SH-SY5Y (cell line): ENCODE measurements around the gene TMEM203.

Source experiments
- GATA2 ChIP-seq: IDR thresholded peaks from 2 replicates; pipeline ENCODE4 v1.6.1; 2011; ENCODE audit warnings: mild to moderate bottlenecking, low read depth, low read length
- GATA3 ChIP-seq: IDR thresholded peaks from 2 replicates; pipeline ENCODE4 v1.6.1; 2011; ENCODE audit warnings: low read depth, mild to moderate bottlenecking, low read length, moderate library complexity

DNA sequence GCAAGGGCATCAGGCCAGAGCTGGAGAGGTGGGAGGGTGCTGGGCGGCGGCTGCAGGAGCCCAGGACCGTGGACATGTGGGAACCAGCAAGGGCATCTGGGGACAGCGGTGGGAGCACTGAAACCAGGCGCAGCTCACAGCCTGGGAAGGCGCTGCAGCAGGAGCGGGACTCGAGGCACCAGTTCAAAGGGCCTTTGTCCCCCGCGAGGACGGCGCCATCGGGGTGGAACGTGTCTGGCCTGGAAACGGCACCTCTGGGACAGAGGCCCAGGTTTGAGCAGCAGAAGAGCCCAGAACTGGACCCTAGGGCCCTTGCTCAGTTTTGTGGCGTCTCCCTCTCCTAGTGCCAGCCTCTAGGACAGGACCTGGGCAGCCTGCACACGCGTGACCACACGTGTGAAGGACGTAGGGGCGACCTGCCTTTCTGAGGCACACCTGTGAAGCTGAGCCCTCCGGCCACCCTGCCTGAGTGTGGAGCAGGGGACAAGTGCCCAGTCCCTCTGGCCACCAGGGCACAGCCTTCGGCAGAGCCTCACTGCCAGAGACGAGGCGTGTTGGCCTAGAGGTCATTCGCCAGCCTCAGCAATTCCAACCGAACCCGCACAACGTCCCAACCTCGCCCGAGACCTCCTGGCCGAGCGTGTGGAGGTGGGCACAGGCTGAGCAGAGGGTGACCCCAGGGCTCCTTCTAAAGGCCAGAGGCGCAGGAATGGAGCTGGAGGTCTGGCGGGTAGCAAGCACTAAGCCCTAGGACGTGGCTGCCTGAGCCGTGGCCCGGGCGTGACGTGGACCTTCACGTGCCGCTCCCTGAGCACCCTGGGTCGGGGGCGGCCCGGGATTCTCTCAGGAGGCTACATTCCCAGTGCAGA is 31.4 kb downstream of the TMEM203 start:
- TF ChIP-seq GATA2 (no peak), GATA3 (no peak)
